Stimulated activated CD4-positive, alpha-beta T cell treated with anti-CD3 and anti-CD28 coated beads, TNF-alpha, amount 100 ng/mL, for 24 hours (primary cell): Measurements from ENCODE around the gene PREX1.

Experiments used
- DNase-seq, 3 experiments: peaks; one replicate each; pipeline ENCODE4 v3.0.0-alpha.2; 2020; ENCODE audit warnings: low read depth in 3 of 3

PREX1 gene

DNA sequence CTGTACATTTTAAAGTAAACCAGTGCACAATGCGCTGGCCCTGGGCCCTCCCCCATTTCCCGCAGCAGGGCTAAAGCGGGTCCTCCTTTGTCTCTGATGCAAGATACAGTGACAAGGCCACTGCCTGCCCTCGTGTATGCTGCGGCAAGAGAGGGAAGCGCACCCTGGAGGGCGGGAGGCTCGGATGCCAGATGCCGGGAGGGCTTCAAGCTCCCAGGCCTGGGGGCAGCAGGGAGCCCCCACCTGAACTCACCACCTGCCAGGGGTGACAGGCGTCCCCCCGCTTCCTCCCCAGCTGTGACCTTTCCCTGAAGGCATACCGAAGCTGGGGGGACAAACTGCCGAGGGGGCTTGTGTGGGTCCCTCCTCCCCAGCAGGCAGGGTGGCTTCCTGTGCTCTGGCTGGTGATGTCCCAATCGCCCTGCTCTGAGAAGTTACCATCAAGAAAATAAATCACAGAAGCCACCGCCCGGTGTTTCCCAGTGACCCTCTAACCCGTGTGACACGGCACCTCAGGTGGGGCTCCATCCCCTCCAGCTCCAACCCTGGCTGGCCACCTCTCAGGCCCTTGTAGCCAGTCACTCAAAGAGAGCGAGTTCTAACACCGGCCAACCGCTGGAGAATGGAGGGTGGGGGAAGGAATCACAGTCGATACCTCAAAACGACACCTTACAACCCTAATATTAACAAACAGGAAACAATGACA, 203.3 kb downstream of the PREX1 start:
- no peak for DNase-seq

DNA sequence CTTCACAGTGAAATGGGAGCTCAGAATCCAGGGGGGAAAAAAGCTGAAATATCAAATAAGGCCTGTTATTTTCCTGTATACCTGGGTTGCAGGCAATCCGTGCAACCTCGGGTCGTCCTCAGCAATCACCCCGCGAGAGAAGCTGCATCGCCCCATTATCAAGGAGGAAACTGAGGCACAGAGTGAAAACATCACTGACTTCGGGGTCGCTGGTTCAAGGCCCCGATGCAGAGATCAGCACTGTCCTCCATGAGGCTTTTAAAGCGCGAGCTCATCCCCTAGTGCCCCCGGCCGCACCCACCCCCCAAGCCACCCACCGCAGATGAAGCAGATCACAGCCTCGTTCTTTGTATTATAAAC, 203.9 kb downstream of the PREX1 start:
- no peak for DNase-seq

DNA sequence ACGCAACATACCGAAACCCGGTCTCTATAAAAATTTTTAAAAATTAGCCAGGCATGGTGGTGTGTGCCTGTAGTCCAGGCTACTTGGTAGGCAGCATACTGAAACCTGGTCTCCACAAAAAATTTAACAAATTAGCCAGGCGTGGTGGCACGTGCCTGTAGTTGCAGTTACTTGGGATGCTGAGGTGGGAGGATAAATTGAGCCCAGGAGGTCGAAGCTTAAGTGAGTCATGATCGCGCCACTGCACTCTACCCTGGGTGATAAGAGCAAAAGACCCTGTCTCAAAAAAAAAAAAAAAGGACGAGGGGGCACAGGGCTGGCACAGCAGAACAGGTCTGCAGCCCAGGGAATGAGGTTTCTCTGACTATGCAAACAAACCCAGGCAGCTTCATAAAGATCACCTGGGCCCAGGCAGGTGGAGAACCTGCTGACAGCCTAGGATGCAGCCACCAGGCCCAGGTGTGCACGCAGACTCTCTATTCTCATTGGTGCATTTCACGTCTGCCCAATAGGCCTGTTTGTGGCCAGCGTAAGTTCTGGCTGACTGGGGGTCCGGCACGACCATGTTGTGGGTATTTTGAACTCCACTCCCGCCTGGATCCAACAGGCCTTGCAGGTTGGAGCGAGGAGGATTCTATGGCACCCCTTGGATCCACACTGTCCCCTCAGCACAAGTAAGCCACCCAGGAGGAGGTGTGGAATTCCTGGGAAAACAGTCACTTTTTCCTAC, 204.5 kb downstream of the PREX1 start:
- no peak for DNase-seq

DNA sequence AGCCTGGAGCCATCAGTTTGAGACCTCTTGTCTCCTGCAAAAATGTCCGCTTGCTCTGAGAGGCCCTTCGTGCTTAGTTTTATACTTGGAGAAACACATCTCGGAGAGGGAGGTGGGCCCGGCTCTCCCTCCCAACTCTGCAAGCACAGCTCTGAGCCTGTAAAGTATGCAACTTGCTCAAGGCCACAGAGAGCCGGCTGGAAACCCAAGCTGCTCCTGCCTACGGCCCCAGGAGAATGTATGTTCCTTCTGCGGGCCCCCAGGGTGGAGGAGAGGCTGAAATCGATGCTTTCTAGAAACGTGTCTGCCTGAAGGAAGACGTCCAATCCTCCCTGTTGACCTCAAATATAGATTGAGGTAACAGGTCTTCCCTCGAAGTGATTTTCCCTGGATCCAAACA, 205.4 kb downstream of the PREX1 start:
- no peak for DNase-seq

DNA sequence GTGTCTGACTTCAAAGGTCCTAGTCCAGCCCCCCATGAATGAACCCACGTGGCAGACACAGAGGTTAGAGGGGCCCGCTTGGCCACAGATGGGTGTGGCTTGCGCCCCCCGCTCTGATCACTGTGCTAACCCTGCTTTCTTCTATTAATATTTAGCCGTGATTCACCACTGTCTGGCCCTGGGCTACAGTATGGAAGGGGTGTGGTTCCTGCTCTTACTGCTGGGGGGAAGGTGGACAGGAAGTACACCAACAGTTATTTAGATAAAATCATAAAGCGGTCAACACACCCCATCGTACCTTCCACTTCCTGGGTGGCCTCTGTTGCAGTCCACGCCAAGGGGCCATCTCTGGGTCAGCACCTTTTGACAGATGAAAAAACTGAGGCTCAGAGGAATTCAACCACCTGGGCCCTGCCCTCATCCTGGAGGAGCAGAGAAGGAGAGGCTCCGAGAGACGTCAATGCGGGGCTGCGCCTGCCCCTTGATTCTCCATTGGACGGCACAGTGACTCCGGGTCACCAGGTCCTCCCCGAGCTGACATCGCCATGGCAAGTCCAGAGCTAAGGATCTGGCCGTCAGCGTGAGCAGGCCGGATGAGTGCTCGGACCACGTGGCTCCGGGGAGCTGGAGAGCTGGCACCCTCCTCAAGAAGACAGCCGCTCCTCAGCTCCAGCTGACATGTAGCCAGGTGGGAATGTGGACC, 206.3 kb downstream of the PREX1 start:
- DNase-seq: no peak

DNA sequence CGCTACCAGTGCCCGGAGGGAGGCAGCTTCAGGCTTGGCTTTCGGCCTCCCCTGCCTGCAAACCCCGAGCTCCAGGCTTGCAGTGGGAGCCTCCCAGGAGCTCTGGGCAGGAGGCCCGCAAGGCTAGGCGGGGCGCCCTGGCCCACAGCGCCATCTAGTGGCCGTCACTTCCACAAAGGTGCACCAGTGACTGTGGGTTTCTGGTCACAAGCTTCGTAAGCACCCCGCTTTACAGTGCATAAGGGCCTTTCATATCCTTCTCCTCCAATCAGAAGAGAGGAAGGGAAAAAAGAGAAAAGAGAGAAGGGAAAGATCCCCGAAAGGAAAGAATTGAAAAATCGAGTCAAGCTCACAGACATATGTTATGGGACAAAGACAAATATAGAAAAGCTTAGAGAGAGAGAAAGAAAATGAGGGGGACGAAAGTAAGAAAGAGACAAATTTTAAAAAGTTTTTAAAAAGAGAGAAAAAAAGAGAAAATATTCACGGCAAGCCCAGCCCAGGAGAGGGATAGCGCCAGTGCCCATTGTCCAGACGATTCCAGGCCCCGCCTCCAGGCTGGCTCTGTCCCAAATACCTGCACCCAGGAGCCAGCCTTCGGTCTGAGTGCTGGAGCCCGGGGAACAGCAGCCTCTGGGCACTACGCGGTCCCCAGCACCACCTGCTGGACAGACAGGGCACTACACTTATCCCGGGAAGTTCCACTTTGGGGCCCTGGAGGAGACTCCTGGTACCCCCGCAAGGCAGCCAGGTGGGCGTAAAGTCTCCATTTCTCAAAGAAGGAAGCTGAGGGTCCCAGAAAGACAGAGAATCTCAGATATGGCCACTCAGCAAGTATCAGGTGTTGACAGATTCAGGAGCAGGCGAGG, 207.1 kb downstream of the PREX1 start:
- peak; percentile 49 to 73 (median 55) for DNase-seq

DNA sequence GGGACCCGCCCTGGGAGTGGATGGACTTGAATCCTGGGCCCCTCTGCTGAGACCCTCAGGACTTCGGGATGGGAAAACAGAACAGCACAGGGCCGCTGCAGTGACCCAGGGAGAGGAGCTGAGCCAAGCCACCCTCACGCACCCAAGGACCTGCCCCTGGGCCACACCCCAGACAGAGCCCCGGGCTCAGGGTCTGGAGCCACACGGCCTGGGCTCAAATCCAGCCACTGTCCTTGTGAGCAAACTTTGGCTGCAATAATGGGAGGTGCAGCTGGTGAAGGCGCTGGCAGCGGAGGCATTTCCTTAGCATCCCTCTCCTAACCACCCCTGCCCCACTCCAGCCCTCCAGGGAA, 207.7 kb downstream of the PREX1 start:
- no peak for DNase-seq

DNA sequence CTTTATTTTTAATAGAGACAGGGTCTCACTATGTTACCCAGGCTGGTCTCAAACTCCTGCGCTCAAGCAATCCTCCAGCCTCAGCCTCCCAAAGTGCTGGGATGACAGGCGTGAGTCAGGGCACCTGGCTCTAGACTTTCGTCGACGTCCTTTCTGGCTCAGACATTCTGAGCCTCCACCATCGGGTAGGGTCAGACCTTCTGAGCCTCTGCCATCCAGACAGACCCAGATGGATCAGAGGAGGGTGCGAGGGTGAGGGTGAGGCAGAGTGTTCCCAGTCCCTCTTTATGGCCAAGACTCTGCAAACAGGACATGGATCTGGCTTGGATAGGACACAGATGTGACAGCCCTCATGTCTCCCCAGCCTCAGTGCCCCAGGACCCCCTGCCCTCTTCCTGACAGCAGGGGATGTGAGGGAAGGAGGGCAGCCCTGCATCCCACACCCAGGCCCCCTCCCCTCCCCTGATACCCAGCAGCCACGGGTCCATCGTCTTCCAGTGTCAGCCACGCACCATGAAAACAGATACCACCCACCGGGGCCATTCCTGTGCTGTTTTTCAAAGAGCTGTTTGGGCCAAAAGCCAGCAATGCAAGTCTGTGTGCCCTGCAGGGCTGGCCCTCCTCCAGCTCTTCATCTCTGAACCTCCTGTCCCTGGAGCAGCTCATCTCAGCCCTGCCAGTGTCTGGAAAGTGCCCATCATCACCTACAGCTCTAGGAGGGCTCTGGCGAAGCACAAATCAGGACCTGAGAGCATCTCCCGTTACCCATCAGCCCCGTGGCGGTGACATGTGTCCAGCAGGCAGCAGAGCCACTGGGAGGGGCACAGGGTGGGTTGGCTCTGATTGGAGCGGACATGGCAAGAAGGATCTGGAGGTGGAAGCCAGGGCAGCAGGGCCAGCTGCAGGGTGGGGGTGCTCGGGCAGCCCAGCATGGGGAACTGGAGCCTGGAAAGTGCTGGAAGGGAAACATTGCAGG, 208.4 kb downstream of the PREX1 start:
- DNase-seq: no peak

DNA sequence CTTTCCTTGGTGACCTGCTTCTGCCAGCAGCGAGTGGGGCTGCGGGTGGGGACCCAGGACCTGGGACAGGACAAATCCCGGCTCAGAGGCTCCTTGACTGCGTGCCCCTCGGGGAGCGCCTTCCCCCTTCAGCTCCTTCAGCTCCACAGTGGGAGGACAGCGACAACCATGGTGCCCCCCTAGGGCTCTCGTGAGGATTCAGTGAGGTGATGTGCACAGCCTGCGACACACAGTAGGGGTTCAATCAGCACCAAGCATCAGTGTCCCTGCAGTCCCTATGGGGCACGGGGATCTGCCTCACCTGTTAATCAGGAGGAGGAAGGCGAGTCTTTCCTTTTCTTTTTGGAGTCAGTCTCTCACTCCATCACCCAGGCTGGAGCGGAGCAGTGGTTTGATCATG, 209.2 kb downstream of the PREX1 start:
- DNase-seq: no peak

DNA sequence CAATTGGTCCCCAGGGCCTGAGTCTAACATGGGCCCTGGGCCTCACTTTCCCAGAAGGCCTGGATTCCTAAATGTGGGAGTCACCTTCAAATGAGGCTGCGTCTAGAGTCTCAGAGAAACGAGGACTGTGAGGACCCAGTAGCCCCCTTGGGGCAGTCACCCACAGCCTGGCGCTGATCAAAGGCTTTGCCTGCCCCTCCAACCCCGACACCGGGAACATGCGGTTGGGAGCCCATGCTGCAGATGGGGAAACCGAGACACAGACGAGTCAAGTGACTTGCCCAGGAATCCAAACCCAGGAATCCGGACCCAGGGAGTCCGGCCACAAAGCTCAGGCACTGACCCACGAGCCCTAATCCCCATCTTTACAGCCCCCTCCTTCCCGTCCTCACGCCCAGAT, 209.7 kb downstream of the PREX1 start:
- no peak for DNase-seq

DNA sequence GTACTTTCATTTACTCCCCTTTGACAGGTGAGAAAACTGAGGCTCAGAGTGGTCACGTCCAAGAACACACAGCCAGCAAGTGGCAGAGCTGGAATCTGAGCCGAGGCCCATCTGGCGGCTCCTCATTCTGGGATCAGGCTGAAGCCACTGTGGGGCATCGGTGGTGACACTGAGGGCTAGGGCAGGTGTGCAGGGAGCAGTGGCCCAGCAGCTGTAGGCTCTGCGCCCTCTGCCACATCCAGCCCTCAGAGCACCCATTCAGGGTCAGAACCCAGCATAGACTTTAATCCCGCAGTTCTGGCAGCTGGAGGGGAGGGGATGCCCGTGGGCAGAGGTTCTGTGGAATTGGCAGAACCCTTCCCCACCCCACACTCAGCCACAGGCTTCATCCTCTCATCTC, 210.3 kb downstream of the PREX1 start:
- DNase-seq: no peak

DNA sequence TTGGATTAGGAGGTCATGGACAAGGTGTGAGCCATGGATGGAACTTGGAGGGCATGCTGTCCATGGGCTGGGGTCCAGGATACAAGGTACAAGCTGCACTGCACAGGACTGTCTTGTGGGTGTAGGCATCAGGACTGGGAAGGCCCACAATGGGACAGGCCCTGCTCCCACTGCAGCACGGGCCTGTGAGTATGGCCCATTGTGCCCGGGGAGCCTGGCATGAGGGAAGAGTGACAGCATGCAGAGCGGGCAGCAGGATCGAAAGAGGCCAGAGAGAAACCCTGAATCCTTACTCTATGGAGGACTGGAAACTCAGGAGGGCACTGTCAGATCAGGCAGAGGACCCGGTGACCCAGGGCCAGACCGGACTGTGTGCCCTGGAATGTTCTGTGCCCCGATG, 211.3 kb downstream of the PREX1 start:
- DNase-seq: no peak

DNA sequence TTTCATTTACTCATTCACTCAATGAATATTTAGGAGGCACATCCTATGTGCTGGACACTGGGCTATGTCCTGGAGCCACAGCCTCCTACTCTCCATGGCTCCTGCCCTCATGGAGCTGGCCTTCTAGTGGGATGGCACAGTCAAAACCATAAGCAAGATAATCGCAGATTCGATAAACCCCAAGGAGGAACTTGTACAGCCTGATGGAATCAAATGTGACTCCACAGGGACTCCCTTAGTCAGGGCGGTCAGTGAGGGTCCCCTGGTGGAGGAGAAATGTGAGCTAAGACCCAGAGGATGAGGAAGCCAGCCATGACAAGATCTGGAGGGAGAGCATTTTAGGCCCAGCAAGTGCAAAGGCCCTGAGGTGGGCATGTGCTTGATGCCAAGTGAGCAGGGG, 211.9 kb downstream of the PREX1 start:
- DNase-seq: no peak

DNA sequence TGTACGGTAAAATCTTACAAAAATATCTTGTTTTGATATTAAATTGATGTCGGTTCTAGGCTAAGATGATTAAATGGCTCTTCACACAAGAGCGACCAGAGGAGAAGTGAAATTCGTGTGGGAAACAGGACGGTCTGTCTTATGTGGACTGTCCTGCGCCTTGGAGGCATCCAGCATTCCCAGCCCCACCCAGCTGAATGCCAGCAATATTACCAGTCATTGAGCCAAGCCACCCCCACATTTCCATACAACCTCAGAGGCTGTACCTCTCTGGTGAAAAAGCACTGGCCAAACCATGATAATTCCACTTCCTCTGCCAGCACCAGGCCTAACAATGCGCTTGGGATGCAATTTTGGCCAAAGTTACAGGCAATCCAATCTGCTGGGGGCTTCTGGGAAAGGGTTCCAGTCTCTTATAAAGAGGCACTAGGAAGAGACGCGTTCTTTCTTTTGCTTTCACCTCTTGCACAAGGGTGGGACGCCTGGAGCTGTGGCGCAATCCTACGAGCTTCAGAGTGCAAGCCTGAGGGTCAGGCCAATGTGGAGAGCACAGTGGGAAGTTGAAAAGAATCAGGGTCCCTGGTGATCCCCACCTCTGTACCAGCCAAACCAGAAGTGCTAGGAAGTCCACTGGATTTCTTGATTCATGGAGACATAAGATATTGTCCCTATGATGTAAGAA, 213.1 kb downstream of the PREX1 start:
- no peak for DNase-seq

DNA sequence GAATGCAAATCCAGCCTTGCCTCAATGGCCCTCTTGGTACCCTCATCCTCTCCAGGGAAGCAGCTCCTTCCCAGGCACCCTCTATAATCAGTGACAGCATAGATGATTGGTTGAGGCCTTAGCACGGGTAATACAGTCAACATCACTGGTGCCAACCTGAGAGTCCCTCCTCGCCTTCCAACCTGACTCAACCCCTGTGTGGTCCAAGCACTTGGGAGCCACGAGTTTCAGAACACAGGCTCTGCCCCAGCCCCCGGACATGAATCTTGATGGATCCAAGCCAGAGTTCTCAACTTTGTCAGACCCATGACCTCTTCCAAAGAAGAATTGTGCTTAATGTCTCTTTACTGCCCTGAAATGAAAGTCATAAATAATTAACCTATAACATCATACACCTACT, 213.9 kb downstream of the PREX1 start:
- no peak for DNase-seq

DNA sequence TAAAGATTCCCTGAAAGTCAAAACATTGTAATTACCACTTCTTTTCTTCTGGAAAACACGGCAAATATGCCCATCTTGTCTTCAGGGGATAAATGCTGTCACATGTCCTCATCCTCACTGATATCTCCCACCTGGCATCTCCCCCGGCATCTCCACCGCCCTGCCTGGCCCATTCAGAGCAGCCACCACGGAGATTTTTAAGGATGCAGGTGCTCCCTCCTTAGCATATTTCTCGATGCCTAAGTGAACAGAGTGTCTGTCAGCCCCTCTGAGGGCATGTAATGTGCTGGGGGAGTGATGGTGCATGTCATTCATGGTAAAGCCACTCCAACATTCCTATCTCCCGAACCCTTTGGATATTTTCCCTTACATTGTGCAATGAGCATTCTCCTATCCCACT, 215.5 kb downstream of the PREX1 start:
- DNase-seq: no peak

DNA sequence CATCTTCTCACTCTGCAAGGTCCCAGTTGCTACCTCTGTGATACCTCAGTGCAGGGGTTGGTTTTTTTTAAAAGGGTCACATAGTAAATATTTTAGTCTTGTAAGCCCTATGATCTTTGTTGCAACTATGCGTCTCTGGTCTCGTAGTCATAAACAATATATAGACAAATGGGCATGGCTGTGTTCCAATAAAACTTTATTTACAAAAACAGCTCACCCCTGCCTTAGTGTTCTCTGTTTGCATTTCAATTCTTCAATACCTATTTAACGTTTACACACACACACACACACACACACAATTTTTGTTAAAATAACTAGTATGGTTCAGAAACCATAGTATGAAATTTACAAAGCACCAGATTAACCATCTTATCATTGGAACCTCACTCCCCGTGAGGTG, 216.8 kb downstream of the PREX1 start:
- no peak for DNase-seq

DNA sequence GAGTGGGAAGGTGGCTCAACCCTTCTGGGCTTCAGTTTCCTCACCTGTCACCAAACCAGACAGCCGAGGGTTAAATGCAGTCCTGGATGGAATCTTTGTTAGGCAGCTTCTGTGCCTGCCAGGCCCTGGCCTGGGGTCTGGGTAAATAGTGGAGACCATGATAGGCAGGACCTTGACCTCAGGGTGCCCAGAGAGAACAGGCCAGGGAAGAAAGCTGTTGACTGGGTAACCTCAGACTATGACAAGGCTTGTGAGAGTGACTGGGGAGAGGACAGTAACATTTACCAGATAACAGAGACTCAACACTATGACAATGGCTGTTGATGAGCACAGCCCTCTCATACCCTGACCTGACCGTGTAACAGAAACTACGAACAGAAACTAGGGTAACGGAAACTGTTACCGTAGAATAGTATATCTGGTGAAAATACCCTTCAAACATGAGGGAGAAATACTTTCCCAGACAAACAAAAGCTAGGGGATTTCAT, 218.3 kb downstream of the PREX1 start:
- no peak for DNase-seq

DNA sequence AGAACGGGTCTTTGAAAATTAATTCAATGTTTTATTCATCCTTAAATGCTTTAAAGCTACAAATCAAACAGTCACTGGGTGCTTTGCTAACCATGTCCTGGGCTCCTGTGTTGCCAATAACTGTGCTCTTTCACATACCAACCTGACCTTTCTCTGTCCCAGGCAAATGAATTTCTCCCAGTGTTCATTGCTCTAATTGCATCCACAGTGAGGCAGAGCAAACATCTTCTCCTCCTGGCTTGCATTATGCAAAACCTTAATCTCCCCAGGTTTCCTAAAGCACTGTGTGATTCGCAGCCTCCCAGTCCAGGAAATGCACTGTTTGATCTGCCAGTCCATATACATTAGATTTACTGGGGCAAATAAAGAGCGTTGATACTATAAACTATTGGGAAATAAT, 219.0 kb downstream of the PREX1 start:
- DNase-seq: no peak

DNA sequence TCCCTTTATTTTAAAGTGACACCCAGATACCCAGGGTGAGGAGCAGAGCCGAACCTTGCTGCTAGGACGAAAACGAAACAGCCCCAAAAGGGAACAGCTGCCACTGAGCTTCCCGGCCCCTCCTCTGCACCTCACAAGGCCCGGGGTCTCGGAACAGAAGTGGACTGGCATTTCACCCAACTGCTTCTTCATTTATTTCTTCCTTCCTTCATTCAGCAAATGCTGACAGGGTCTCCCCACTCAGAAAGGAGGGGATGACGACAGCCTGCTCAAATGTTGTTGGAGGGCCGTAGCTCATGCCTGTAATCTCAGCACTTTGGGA, 220.3 kb downstream of the PREX1 start:
- no peak for DNase-seq
